Measurements from ENCODE around the gene KIF6.

Gene KIF6

GRCh38 chr6:39669207-39669972 lies 55.8 kb downstream of the KIF6 start:
- no peak overlapping the region for H3K4me3 ChIP-seq (replicated peaks in 1 of 2; ENCODE audit: low read depth in 2 of 2, low read length in 2 of 2)
- DNase-seq (ENCODE audit: low read depth in 2 of 2): no peak
- TF ChIP-seq, protein P1, sequence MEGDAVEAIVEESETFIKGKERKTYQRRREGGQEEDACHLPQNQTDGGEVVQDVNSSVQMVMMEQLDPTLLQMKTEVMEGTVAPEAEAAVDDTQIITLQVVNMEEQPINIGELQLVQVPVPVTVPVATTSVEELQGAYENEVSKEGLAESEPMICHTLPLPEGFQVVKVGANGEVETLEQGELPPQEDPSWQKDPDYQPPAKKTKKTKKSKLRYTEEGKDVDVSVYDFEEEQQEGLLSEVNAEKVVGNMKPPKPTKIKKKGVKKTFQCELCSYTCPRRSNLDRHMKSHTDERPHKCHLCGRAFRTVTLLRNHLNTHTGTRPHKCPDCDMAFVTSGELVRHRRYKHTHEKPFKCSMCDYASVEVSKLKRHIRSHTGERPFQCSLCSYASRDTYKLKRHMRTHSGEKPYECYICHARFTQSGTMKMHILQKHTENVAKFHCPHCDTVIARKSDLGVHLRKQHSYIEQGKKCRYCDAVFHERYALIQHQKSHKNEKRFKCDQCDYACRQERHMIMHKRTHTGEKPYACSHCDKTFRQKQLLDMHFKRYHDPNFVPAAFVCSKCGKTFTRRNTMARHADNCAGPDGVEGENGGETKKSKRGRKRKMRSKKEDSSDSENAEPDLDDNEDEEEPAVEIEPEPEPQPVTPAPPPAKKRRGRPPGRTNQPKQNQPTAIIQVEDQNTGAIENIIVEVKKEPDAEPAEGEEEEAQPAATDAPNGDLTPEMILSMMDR (IDR thresholded peaks at IDR 0.05; ENCODE audit: low read depth, low read length): no peak

DNA sequence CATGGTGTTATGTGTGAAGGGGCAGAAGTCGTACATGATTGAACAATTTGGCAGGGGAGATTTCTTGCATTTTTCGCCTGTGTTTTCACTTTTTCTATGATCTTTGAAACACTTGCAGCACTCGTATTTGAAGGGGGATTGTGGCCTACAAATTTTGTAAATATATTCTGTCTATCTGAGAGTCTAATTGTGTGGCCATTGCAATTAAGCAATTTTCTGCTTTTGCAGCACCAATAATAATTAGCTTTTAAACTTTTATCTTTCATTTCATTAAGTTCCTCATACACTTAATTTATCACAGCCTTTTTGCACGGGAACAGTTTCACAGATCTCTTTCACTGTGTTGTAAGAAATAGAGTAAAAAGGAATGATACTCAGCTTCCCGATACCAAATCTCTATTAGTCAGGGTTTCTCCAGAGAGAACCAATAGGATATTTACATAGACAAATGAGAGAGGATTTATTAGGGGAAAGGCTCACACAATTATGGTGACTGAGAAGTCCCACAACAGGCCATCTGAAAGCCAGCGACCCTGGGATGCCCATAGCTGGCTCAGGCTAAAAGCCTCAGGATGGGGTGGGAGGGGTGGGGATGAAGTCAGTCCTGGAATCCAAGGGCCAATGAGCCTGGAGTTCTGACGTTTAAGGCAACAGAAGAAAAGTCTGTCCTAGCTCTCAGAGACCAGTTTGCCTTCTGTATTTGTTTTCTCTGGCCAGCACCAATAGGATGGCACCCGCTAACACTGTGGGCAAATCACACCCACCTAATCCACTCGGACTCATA lies 58.3 kb downstream of the KIF6 start:
- TF ChIP-seq, protein P1 (IDR thresholded peaks at IDR 0.05; ENCODE audit: low read depth, low read length): no peak
- DNase-seq (ENCODE audit: low read depth in 2 of 2): no peak
- H3K4me3 ChIP-seq (replicated peaks in 1 of 2; ENCODE audit: low read depth in 2 of 2, low read length in 2 of 2): no peak overlapping the region

DNA sequence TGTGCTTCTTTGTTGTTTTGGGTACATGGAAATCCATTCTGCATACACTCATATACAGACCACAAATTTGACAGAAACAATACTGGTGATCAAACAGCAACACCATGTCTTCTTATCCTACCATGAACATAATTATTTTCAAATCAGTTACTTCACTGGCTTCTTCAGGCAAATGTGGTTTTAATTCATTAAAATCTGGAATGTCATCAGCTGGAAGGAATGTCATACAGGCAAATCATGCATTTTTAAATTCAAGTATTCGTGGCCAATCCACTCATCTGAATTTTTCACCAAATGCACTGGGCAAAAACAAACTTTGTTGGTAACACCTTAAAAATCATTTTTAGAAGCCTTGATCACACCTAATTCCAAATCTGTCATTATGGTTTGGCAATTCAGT lies 59.3 kb downstream of the KIF6 start:
- no peak for DNase-seq (ENCODE audit: low read depth in 2 of 2)
- TF ChIP-seq, protein P1 (IDR thresholded peaks at IDR 0.05; ENCODE audit: low read depth, low read length): no peak

GRCh38 chr6:39664173-39664572 lies 61.0 kb downstream of the KIF6 start:
- H3K4me3 ChIP-seq (replicated peaks in 1 of 2; ENCODE audit: low read depth in 2 of 2, low read length in 2 of 2): no peak overlapping the region
- no peak for DNase-seq (ENCODE audit: low read depth in 2 of 2)
- TF ChIP-seq, protein P1 (IDR thresholded peaks at IDR 0.05; ENCODE audit: low read depth, low read length): no peak

More for the DNA sequence above, 59.3 kb downstream of the KIF6 start:
- no peak overlapping the region for H3K4me3 ChIP-seq (replicated peaks in 1 of 2; ENCODE audit: low read depth in 2 of 2, low read length in 2 of 2)

- H3K4me3 ChIP-seq (replicated peaks in 1 of 2; ENCODE audit: low read depth in 2 of 2, low read length in 2 of 2): no peak overlapping the region
- DNase-seq (ENCODE audit: low read depth in 2 of 2): no peak
- TF ChIP-seq, protein P1 (IDR thresholded peaks at IDR 0.05; ENCODE audit: low read depth, low read length): no peak
These were observed 67.7 kb downstream of the KIF6 start for GRCh38 chr6:39657355-39658135.

DNA sequence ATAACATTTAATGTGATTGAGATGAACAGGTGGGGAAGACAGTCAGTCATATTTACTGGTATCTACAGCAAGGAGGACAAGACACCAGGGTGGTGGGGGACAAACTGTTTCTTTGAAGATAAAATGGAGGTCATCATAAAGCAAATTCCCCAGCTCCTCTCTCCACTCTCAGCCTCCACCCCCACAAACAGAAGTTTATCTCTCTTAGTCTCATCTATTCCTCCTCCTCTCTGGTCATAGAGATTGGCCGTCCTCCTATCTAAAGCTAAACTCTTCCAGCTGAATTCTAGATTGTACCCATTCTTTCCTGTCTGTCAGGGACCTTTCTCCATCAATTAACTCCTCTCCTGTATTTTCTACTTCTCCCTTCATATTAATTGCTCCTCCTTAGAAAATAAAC lies 71.1 kb downstream of the KIF6 start:
- no peak overlapping the region for H3K4me3 ChIP-seq (replicated peaks in 1 of 2; ENCODE audit: low read depth in 2 of 2, low read length in 2 of 2)
- TF ChIP-seq, protein P1 (IDR thresholded peaks at IDR 0.05; ENCODE audit: low read depth, low read length): no peak
- no peak for DNase-seq (ENCODE audit: low read depth in 2 of 2)

Data from cardiac fibroblast (primary cell).